ENCODE measurements around the gene SLC6A13. TPM values are rescaled to one million over a fixed set of nuclear protein-coding genes. Genes with fewer than 3 reads are reported as not detected.

SLC6A13 gene
- total RNA-seq, 1 experiment from 2014 or later, result 0.37 TPM

DNA sequence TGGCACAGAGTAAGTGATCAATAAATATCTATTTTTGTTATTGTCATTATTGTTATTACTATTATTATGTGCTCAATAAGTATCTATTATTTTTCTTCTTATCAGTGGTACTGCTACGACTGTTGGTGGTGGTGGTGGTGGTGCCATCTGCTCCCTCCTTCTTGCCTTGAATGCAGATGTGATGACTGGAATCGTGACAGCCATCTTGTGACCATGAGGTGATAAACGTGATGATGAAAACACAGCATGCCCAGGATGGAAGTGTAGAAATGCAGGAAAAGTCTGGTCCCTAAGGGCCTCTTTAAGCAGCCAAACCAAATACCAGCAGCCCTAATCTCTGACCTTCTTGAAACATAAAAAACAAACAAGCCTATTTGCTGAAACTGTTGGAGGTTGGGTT, 71.1 kb downstream of the SLC6A13 start (continued):
- TF ChIP-seq, protein P1, sequence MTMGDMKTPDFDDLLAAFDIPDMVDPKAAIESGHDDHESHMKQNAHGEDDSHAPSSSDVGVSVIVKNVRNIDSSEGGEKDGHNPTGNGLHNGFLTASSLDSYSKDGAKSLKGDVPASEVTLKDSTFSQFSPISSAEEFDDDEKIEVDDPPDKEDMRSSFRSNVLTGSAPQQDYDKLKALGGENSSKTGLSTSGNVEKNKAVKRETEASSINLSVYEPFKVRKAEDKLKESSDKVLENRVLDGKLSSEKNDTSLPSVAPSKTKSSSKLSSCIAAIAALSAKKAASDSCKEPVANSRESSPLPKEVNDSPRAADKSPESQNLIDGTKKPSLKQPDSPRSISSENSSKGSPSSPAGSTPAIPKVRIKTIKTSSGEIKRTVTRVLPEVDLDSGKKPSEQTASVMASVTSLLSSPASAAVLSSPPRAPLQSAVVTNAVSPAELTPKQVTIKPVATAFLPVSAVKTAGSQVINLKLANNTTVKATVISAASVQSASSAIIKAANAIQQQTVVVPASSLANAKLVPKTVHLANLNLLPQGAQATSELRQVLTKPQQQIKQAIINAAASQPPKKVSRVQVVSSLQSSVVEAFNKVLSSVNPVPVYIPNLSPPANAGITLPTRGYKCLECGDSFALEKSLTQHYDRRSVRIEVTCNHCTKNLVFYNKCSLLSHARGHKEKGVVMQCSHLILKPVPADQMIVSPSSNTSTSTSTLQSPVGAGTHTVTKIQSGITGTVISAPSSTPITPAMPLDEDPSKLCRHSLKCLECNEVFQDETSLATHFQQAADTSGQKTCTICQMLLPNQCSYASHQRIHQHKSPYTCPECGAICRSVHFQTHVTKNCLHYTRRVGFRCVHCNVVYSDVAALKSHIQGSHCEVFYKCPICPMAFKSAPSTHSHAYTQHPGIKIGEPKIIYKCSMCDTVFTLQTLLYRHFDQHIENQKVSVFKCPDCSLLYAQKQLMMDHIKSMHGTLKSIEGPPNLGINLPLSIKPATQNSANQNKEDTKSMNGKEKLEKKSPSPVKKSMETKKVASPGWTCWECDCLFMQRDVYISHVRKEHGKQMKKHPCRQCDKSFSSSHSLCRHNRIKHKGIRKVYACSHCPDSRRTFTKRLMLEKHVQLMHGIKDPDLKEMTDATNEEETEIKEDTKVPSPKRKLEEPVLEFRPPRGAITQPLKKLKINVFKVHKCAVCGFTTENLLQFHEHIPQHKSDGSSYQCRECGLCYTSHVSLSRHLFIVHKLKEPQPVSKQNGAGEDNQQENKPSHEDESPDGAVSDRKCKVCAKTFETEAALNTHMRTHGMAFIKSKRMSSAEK (CRISPR knock-in tag; IDR thresholded peaks at IDR 0.05; ENCODE audit: borderline replicate concordance), result no peak
- no peak for TF ChIP-seq MXD4 (CRISPR knock-in tag; IDR thresholded peaks at IDR 0.05; ENCODE audit: borderline replicate concordance)
- no peak for TF ChIP-seq JAZF1 (CRISPR knock-in tag; IDR thresholded peaks at IDR 0.05)

DNA sequence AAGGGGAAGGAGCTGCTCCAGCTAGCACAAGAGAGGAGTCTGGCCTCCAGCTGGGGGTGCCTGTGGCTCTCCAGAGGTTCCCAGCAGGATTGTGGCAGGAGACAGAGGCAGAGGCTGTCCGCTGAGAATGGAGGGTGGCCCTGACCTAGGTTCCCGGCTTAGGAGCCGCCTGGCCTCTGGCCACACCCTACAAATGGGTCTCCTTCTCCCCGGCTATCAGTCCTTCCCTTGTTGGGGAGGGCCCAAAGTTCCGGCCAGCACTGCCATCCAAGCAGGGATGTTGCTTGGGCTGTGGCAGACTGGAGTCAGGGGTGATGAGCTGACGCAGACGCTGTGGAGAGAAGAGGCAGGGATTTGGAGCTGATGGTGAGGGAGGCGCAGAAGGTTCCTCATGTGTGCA, 71.8 kb downstream of the SLC6A13 start:
- ATAC-seq (no peak), DNase-seq (ENCODE audit: low spot score) (no peak)
- ChIA-PET CTCF (interaction anchor here (1.1 to 4.2 kb wide), 4 partner anchors 11 to 30 kb away, joined by 3 to 52 read pairs (median 6); no protein-coding TSS in a partner anchor), POLR2A (interaction anchor here (1.2 kb wide), 1 partner anchor 29 kb away, joined by 4 read pairs; no protein-coding TSS in a partner anchor)
- TF ChIP-seq, protein P2, sequence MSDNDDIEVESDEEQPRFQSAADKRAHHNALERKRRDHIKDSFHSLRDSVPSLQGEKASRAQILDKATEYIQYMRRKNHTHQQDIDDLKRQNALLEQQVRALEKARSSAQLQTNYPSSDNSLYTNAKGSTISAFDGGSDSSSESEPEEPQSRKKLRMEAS (CRISPR knock-in tag; IDR thresholded peaks at IDR 0.05), result no peak
- TF ChIP-seq ZNF423 (CRISPR knock-in tag; IDR thresholded peaks at IDR 0.05) (no peak), ZNF263 (CRISPR knock-in tag; IDR thresholded peaks at IDR 0.05; ENCODE audit: low read depth) (no peak)
- TF ChIP-seq, protein P3, sequence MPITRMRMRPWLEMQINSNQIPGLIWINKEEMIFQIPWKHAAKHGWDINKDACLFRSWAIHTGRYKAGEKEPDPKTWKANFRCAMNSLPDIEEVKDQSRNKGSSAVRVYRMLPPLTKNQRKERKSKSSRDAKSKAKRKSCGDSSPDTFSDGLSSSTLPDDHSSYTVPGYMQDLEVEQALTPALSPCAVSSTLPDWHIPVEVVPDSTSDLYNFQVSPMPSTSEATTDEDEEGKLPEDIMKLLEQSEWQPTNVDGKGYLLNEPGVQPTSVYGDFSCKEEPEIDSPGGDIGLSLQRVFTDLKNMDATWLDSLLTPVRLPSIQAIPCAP (CRISPR knock-in tag; IDR thresholded peaks at IDR 0.05), result no peak
- TF ChIP-seq, protein P4, sequence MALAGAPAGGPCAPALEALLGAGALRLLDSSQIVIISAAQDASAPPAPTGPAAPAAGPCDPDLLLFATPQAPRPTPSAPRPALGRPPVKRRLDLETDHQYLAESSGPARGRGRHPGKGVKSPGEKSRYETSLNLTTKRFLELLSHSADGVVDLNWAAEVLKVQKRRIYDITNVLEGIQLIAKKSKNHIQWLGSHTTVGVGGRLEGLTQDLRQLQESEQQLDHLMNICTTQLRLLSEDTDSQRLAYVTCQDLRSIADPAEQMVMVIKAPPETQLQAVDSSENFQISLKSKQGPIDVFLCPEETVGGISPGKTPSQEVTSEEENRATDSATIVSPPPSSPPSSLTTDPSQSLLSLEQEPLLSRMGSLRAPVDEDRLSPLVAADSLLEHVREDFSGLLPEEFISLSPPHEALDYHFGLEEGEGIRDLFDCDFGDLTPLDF (CRISPR knock-in tag; IDR thresholded peaks at IDR 0.05), result no peak
- H3K4me1 Mint-ChIP-seq, result no peaks in the 10 kb centered on the region
- peaks cover 6% of the 10 kb centered on the region for H3K9me3 Mint-ChIP-seq
- 0 out of 2 replicates have a peak, but pooled peaks cover 3% of the 10 kb centered on the region for H3K36me3 Mint-ChIP-seq
- peaks cover 45% of the 10 kb centered on the region for H3K27me3 Mint-ChIP-seq (ENCODE audit: low read depth)
- no peak overlapping the region for H3K4me3 Mint-ChIP-seq
- H3K27ac Mint-ChIP-seq, result no peak overlapping the region

DNA sequence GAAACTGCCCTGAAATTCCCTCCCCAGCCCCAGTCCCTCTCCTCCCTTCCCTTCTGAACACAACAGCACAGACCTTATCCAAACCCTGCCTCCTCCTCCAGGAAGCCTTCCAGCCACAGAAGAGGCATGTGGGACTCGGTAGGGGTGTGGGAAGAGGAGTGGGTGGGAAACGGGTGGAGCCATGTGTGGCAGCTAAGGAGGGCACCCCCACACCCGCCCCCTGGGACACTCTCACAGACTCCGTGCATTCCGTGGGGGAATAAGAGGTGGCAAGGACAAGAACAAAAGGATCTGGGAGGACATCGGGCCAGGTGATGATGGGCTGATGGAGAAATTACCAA, 73.0 kb downstream of the SLC6A13 start:
- ATAC-seq (no peak), DNase-seq (ENCODE audit: low spot score) (no peak)
- H3K4me1 Mint-ChIP-seq, result no peaks in the 10 kb centered on the region
- ChIA-PET POLR2A (no interaction called here), CTCF (interaction anchor here (1.0 to 4.2 kb wide), 13 partner anchors 10 to 84 kb away, joined by 3 to 52 read pairs (median 8); no protein-coding TSS in a partner anchor)
- no peak overlapping the region for H3K27ac Mint-ChIP-seq
- H3K9me3 Mint-ChIP-seq, result peaks cover 6% of the 10 kb centered on the region
- H3K27me3 Mint-ChIP-seq (ENCODE audit: low read depth), result peaks cover 45% of the 10 kb centered on the region
- 0 out of 2 replicates have a peak, but pooled peaks cover 3% of the 10 kb centered on the region for H3K36me3 Mint-ChIP-seq
- no peak overlapping the region for H3K4me3 Mint-ChIP-seq
- TF ChIP-seq TEAD4 (CRISPR knock-in tag; IDR thresholded peaks at IDR 0.05), result no peak
- TF ChIP-seq, protein P5, sequence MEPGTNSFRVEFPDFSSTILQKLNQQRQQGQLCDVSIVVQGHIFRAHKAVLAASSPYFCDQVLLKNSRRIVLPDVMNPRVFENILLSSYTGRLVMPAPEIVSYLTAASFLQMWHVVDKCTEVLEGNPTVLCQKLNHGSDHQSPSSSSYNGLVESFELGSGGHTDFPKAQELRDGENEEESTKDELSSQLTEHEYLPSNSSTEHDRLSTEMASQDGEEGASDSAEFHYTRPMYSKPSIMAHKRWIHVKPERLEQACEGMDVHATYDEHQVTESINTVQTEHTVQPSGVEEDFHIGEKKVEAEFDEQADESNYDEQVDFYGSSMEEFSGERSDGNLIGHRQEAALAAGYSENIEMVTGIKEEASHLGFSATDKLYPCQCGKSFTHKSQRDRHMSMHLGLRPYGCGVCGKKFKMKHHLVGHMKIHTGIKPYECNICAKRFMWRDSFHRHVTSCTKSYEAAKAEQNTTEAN (CRISPR knock-in tag; IDR thresholded peaks at IDR 0.05), result no peak
- no peak for TF ChIP-seq ESRRA (CRISPR knock-in tag; IDR thresholded peaks at IDR 0.05; ENCODE audit: borderline replicate concordance)
- TF ChIP-seq ZNF317 (CRISPR knock-in tag; IDR thresholded peaks at IDR 0.05; ENCODE audit: borderline replicate concordance, low read depth), result no peak
- TF ChIP-seq CBFB (CRISPR knock-in tag; IDR thresholded peaks at IDR 0.05; ENCODE audit: low read depth), result no peak
- TF ChIP-seq, protein P1 (CRISPR knock-in tag; IDR thresholded peaks at IDR 0.05; ENCODE audit: borderline replicate concordance), result no peak
- TF ChIP-seq, protein P6, sequence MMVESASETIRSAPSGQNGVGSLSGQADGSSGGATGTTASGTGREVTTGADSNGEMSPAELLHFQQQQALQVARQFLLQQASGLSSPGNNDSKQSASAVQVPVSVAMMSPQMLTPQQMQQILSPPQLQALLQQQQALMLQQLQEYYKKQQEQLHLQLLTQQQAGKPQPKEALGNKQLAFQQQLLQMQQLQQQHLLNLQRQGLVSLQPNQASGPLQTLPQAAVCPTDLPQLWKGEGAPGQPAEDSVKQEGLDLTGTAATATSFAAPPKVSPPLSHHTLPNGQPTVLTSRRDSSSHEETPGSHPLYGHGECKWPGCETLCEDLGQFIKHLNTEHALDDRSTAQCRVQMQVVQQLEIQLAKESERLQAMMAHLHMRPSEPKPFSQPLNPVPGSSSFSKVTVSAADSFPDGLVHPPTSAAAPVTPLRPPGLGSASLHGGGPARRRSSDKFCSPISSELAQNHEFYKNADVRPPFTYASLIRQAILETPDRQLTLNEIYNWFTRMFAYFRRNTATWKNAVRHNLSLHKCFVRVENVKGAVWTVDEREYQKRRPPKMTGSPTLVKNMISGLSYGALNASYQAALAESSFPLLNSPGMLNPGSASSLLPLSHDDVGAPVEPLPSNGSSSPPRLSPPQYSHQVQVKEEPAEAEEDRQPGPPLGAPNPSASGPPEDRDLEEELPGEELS (CRISPR knock-in tag; IDR thresholded peaks at IDR 0.05), result no peak
- TF ChIP-seq NFATC4 (CRISPR knock-in tag; IDR thresholded peaks at IDR 0.05), result no peak
- TF ChIP-seq, protein P7, sequence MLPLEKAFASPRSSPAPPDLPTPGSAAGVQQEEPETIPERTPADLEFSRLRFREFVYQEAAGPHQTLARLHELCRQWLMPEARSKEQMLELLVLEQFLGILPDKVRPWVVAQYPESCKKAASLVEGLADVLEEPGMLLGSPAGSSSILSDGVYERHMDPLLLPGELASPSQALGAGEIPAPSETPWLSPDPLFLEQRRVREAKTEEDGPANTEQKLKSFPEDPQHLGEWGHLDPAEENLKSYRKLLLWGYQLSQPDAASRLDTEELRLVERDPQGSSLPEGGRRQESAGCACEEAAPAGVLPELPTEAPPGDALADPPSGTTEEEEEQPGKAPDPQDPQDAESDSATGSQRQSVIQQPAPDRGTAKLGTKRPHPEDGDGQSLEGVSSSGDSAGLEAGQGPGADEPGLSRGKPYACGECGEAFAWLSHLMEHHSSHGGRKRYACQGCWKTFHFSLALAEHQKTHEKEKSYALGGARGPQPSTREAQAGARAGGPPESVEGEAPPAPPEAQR (CRISPR knock-in tag; IDR thresholded peaks at IDR 0.05), result no peak

All from WTC11 (cell line).